ENCODE measurements around the gene S100A14. TPM values are rescaled to one million over a fixed set of nuclear protein-coding genes. Genes with fewer than 3 reads are reported as not detected.
"Not testable (repeated sequence)": the region's sequence is repeated elsewhere in the genome, so short reads cannot be mapped to it uniquely, and the experiment has no call there.

S100A14 gene
- total and polyA plus RNA-seq, 12 donors, result 0.32 to 2.2 (median 0.88) TPM; not detected in 7

- Histone ChIP-seq H3K27ac (peak overlapping the region; percentile 69 to 81 (median 77)), H3K4me3 (peak overlapping the region in 1 of 4 donors; percentile 26), H3K27me3 (no peaks in the 10 kb centered on the region), H3K4me1 (replicated peaks in 1 of 2) (peaks cover 19 to 25% of the 10 kb centered on the region in 2 donors), H3K36me3 (replicated peaks in 1 of 2) (no peaks in the 10 kb centered on the region), H3K9me3 (replicated peaks in 1 of 3) (no peaks in the 10 kb centered on the region)
- TF ChIP-seq CTCF (IDR thresholded peaks at IDR 0.05) (no peak), POLR2A (IDR thresholded peaks at IDR 0.05) (peak in 1 of 2 donors; percentile 56)
- peak in 4 of 7 donors; percentile 59 to 76 (median 72) for DNase-seq
- intact Hi-C loops (cut with DNase I), result no loop called here
- 23 to 56% (median 47%) methylated on average over 2 of the region's 2 CpGs for WGBS, 4 donors
Measured at GRCh38 chr1:153588482-153588881, 27.6 kb downstream of the S100A14 start.

- H3K27me3 ChIP-seq; H3K36me3 ChIP-seq (replicated peaks in 1 of 2); H3K9me3 ChIP-seq (replicated peaks in 1 of 3); intact Hi-C loops (cut with DNase I): not testable (repeated sequence)
- DNase-seq, result peak in 1 of 7 donors; percentile 50
- Histone ChIP-seq H3K27ac (peak overlapping the region; percentile 69 to 81 (median 77)), H3K4me1 (replicated peaks in 1 of 2) (peaks cover 19 to 25% of the 10 kb centered on the region in 2 donors), H3K4me3 (peak overlapping the region in 1 of 4 donors; percentile 26)
- WGBS, 4 donors, result 50 to 55% (median 52%) methylated on average over 10 of the region's 10 CpGs
Measured at GRCh38 chr1:153588033-153588432, 28.1 kb downstream of the S100A14 start.

- peak in 6 of 7 donors; percentile 66 to 83 (median 80) for DNase-seq
- H3K36me3 ChIP-seq (replicated peaks in 1 of 2), result no peaks in the 10 kb centered on the region
- intact Hi-C loops (cut with DNase I), result no loop called here
- H3K27me3 ChIP-seq, result no peaks in the 10 kb centered on the region
- 23 to 32% (median 27%) methylated on average over 5 of the region's 5 CpGs for WGBS, 4 donors
- H3K4me1 ChIP-seq (replicated peaks in 1 of 2), result peaks cover 19 to 22% of the 10 kb centered on the region in 2 donors
- peak overlapping the region in 1 of 4 donors; percentile 26 for H3K4me3 ChIP-seq
- H3K27ac ChIP-seq, result peak overlapping the region; percentile 69 to 81 (median 77)
- TF ChIP-seq CTCF (IDR thresholded peaks at IDR 0.05) (no peak), POLR2A (IDR thresholded peaks at IDR 0.05) (no peak)
- H3K9me3 ChIP-seq (replicated peaks in 1 of 3), result no peaks in the 10 kb centered on the region
Measured at GRCh38 chr1:153587314-153587713, 28.8 kb downstream of the S100A14 start.

- H3K4me1 ChIP-seq (replicated peaks in 1 of 2), result peaks cover 19 to 22% of the 10 kb centered on the region in 2 donors
- H3K4me3 ChIP-seq, result no peak overlapping the region
- TF ChIP-seq POLR2A (IDR thresholded peaks at IDR 0.05), result no peak
- no peak for TF ChIP-seq CTCF (IDR thresholded peaks at IDR 0.05)
- no peaks in the 10 kb centered on the region for H3K9me3 ChIP-seq (replicated peaks in 1 of 3)
- intact Hi-C loops (cut with DNase I), result no loop called here
- peak overlapping the region in 2 of 5 donors; percentile 75 to 81 for H3K27ac ChIP-seq
- WGBS, 4 donors, result 24 to 52% (median 43%) methylated on average over 1 of the region's 1 CpG
- no peaks in the 10 kb centered on the region for H3K27me3 ChIP-seq
- DNase-seq, result no peak
- H3K36me3 ChIP-seq (replicated peaks in 1 of 2), result no peaks in the 10 kb centered on the region
Measured at GRCh38 chr1:153586347-153586746, 29.8 kb downstream of the S100A14 start.

- DNase-seq, result no peak
- WGBS, 4 donors, result 38 to 52% (median 46%) methylated on average over 1 of the region's 1 CpG
- H3K4me1 ChIP-seq (replicated peaks in 1 of 2), result peaks cover 19 to 22% of the 10 kb centered on the region in 2 donors
- no peaks in the 10 kb centered on the region for H3K9me3 ChIP-seq (replicated peaks in 1 of 3)
- no peaks in the 10 kb centered on the region for H3K36me3 ChIP-seq (replicated peaks in 1 of 2)
- H3K4me3 ChIP-seq, result no peak overlapping the region
- no peaks in the 10 kb centered on the region for H3K27me3 ChIP-seq
- intact Hi-C loops (cut with DNase I), result no loop called here
- peak overlapping the region in 1 of 5 donors; percentile 9 for H3K27ac ChIP-seq
- TF ChIP-seq CTCF (IDR thresholded peaks at IDR 0.05) (no peak), POLR2A (IDR thresholded peaks at IDR 0.05) (no peak)
Measured at GRCh38 chr1:153585006-153585405, 31.1 kb downstream of the S100A14 start.

All from adrenal gland (tissue), 12 donors.